ENCODE results near the gene ZRANB1. TPM values are rescaled to one million over a fixed set of nuclear protein-coding genes. Genes with fewer than 3 reads are reported as not detected.

The ZRANB1 gene
- polyA plus RNA-seq, 1 of the 3 experiments (the other 2 are of a cell fraction) = 6.2 TPM

- Histone ChIP-seq H3K27ac (ENCODE audit: low read depth in 2 of 2, low read length in 1 of 2) (no peak overlapping the region), H3K4me3 (ENCODE audit: low read depth in 2 of 2, low read length in 1 of 2) (no peak overlapping the region), H3K36me3 (replicated peaks in 1 of 2; ENCODE audit: control insufficient read depth in 1 of 2, insufficient read depth in 2 of 2, low read length in 1 of 2) (peaks cover 26 to 52% of the 10 kb centered on the region in 2 experiments), H4K20me1 (ENCODE audit: insufficient read depth) (no peaks in the 10 kb centered on the region), H3K4me1 (ENCODE audit: control insufficient read depth in 1 of 2, insufficient read depth in 2 of 2, low read depth in 1 of 2, low read length in 1 of 2) (no peaks in the 10 kb centered on the region), H3K4me2 (no peak overlapping the region), H2AFZ (ENCODE audit: low read depth) (no peak overlapping the region), H3K27me3 (ENCODE audit: insufficient read depth) (no peaks in the 10 kb centered on the region), H3K9me2 (no peaks in the 10 kb centered on the region), H3K79me2 (ENCODE audit: insufficient read depth) (peaks cover 60% of the 10 kb centered on the region; the same call in 1 of the 2 replicates), H3K9me3 (no peaks in the 10 kb centered on the region), H3K9ac (no peak overlapping the region), H3F3A (replicated peaks; ENCODE audit: insufficient read depth) (peaks cover 6% of the 10 kb centered on the region)
- DNase-seq = no peak
- CTCF ChIA-PET = interaction anchor here (1.5 to 3.1 kb wide), 3 partner anchors 9 to 89 kb away, joined by 6 to 16 read pairs (median 8); no protein-coding TSS in a partner anchor
- 91% methylated on average over 7 of the region's 7 CpGs for WGBS (ENCODE audit: low lambda C conversion rate)
- POLR2A ChIA-PET = no interaction called here
- TF ChIP-seq GABPA (IDR thresholded peaks at IDR 0.05; ENCODE audit: low read depth) = no peak
These were observed 30.7 kb downstream of the ZRANB1 start for GRCh38 chr10:124972637-124973036.

GRCh38 chr10:124974131-124974530 lies 32.2 kb downstream of the ZRANB1 start:
- H3F3A ChIP-seq (replicated peaks; ENCODE audit: insufficient read depth) = peaks cover 6% of the 10 kb centered on the region
- H2AFZ ChIP-seq (ENCODE audit: low read depth) = no peak overlapping the region
- H3K27ac ChIP-seq (ENCODE audit: low read depth in 2 of 2, low read length in 1 of 2) = no peak overlapping the region
- H3K36me3 ChIP-seq (replicated peaks in 1 of 2; ENCODE audit: control insufficient read depth in 1 of 2, insufficient read depth in 2 of 2, low read length in 1 of 2) = peaks cover 19 to 40% of the 10 kb centered on the region in 2 experiments
- H4K20me1 ChIP-seq (ENCODE audit: insufficient read depth) = peaks cover 7% of the 10 kb centered on the region; the same call in 1 of the 2 replicates
- POLR2A ChIA-PET = no interaction called here
- H3K27me3 ChIP-seq (ENCODE audit: insufficient read depth) = no peaks in the 10 kb centered on the region
- no peak overlapping the region for H3K9ac ChIP-seq
- CTCF ChIA-PET = interaction anchor here (0.7 to 3.1 kb wide), 5 partner anchors 8 to 87 kb away, joined by 3 to 16 read pairs (median 3); no protein-coding TSS in a partner anchor
- no peak overlapping the region for H3K4me2 ChIP-seq
- H3K79me2 ChIP-seq (ENCODE audit: insufficient read depth) = peaks cover 55% of the 10 kb centered on the region; the same call in 1 of the 2 replicates
- no peaks in the 10 kb centered on the region; a peak in 1 of 4 replicates for H3K4me1 ChIP-seq (ENCODE audit: control insufficient read depth in 1 of 2, insufficient read depth in 2 of 2, low read depth in 1 of 2, low read length in 1 of 2)
- WGBS (ENCODE audit: low lambda C conversion rate) = 93% methylated on average over 5 of the region's 5 CpGs
- no peak for TF ChIP-seq TEAD4 (IDR thresholded peaks at IDR 0.05; ENCODE audit: borderline replicate concordance, insufficient read depth)
- TF ChIP-seq GATA2 (CRISPR knock-in tag; IDR thresholded peaks at IDR 0.05) = no peak
- no peak for TF ChIP-seq FOSL2 (IDR thresholded peaks at IDR 0.05; ENCODE audit: borderline replicate concordance, low read depth)
- TF ChIP-seq TCF12 (IDR thresholded peaks at IDR 0.05) = no peak
- TF ChIP-seq EZH2phosphoT487 (IDR thresholded peaks at IDR 0.05; ENCODE audit: borderline replicate concordance, low read depth) = no peak
- no peak for TF ChIP-seq RAD21 (IDR thresholded peaks at IDR 0.05; ENCODE audit: low read length)
- no peak for TF ChIP-seq REST (IDR thresholded peaks at IDR 0.05; ENCODE audit: low read depth, low read length)
- TF ChIP-seq RXRA (IDR thresholded peaks at IDR 0.05; ENCODE audit: borderline replicate concordance, low read depth) = no peak
- TF ChIP-seq CTCF (IDR thresholded peaks at IDR 0.05) = no peak
- TF ChIP-seq EP300 (IDR thresholded peaks at IDR 0.05; ENCODE audit: borderline replicate concordance in 1 of 2, low read depth in 1 of 2, low read length in 1 of 2) = no peak
- no peak for TF ChIP-seq RCOR1 (IDR thresholded peaks at IDR 0.05; ENCODE audit: low read length)
- TF ChIP-seq PBX3 (IDR thresholded peaks at IDR 0.05) = no peak
- no peak for TF ChIP-seq MAX (IDR thresholded peaks at IDR 0.05; ENCODE audit: low read depth)
- no peak for TF ChIP-seq MXI1 (IDR thresholded peaks at IDR 0.05; ENCODE audit: low read depth, low read length)
- TF ChIP-seq SIN3A (IDR thresholded peaks at IDR 0.05; ENCODE audit: borderline replicate concordance, low read depth, low read length) = no peak
- no peak for TF ChIP-seq POLR2AphosphoS5 (IDR thresholded peaks at IDR 0.05; ENCODE audit: low read depth, low read length)
- TF ChIP-seq USF2 (IDR thresholded peaks at IDR 0.05; ENCODE audit: borderline replicate concordance, low read depth, low read length) = no peak
- no peak for TF ChIP-seq SMC3 (IDR thresholded peaks at IDR 0.05; ENCODE audit: low read depth, low read length)
- TF ChIP-seq GABPA (IDR thresholded peaks at IDR 0.05; ENCODE audit: low read depth) = no peak
- TF ChIP-seq RFX5 (IDR thresholded peaks at IDR 0.05; ENCODE audit: low read length) = no peak
- no peaks in the 10 kb centered on the region for H3K9me2 ChIP-seq
- DNase-seq = no peak
- H3K4me3 ChIP-seq (ENCODE audit: low read depth in 2 of 2, low read length in 1 of 2) = no peak overlapping the region
- H3K9me3 ChIP-seq = no peaks in the 10 kb centered on the region

Measured in SK-N-SH (cell line).